SIG-M5 (cell line): ENCODE measurements around the gene DLG2.
"Not testable (repeated sequence)": the region's sequence is repeated elsewhere in the genome, so short reads cannot be mapped to it uniquely, and the experiment has no call there.

Experiments used
- DNase-seq: peaks from one replicate; lab custom pipeline; 2025; lab: John Stamatoyannopoulos, UW

The DLG2 gene

DNA sequence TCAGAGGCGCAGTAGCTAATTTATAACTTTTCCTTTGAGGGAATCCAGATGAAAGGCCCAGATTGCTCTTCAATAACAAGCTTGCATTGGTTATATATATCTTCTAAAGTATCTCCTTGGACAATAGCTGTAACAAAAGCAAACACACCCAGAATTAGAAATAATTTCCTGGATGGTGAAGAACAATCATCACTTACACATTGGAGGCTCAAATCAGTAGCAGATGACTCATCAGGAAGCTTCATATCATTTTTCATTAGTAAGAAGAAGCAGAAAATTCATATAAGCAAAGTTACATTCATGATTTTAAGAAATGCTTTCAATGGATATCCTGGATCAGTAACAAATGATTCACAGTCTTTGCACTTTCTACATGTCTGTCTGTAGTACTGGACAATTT lies 2167.3 kb downstream of the DLG2 start:
- no peak for DNase-seq

DNA sequence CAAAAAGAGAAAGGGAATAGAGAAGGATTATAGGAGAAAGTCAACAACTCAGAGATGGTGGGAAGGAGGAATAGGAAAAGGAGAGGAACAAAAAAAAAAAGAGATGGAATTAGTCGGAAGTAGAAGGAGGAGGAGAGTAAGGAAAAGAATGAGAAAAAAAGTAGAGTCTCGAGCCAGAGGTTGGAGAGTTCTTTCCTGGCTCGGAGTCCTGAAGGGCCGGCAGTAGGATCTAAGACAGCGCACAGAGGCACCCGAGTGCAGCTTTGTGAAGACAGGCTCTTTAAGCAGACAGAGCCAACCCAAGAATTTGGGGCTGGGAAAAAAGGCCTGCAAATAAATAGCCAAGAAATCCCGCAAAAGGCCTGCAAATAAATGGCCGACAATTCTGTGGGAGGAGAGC lies 2170.6 kb downstream of the DLG2 start:
- DNase-seq: no peak

DNA sequence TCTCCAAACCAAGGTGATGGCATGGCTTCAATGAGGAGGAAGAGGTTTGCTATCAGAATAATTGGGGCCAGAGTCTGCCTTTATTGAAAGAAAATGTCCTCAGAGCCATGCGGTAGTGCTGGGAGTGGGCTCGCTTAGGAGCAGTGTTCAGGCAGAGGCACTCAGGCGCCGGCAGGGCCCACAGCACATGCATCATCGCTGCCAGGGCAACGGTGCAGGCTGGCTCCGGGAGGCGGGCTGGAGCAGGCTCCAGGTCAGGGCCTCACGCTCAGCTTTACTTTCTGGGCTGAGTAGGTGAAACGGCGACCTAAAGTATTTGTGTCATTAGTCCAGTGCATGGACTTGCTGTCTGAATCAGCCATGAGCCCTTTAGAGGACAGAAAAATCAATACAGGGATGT lies 2171.1 kb downstream of the DLG2 start:
- no peak for DNase-seq

DNA sequence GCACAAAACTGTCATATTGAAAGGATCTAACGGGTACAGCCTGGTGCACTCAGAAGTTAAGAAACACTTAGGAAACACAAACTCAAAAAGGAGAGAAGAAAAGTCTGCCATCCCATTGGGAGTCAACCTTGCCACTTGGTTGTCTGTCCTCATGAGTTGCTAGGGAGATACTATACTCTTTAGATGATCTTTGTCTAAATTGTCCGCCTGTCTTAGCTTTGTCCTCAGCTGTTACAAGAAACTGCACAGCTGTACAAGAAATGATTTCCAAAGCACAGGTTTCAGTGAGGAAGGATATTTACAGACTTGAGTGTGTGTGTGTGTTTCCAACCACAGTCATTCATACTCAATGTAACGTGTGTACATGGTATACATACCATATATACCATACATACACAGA lies 2171.8 kb downstream of the DLG2 start:
- DNase-seq: no peak

DNA sequence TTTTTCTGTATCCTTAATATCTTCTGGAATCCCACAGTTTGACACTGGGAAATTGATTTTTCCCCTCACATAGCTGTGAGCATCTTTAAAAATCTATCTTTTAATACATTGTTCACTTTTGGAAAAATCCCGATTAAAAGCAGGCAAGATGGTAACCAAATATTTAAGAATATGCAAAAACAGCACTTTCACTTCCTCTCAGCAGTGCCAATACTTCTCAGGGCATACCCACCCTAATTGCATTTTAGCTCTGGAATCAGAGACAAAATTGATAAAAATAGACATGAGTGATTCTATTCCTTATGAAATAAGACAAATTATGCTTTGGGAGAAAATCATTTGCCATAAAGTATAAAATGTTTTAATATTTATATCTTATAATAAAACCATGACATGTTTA lies 2172.5 kb downstream of the DLG2 start:
- no peak for DNase-seq

DNA sequence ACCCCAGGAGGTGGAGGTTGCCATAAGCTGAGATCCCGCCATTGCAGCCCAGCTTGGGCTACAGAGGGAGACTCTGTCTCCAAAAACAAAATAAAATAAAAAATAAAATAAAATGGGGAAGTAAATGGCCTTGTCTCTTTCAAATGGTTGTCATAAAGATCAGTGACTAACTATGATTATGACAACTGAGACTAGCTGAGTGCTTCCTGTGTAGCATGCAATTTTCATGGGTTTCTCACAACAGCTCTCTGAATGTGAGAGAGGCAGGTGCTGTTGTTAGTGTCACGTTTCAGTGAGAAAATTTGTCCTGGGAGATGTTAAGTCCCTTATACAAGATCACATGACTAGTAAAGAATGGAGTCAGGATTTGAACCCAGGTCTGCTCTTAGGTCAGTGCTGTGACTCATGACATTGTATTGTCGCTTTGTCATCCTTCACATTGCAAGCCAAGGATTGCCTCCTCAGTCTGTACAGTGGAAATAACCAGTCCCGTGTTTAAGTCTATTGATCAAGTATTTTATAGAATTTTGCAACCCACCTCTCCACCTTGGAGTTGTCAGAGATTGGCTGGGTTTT lies 2177.7 kb downstream of the DLG2 start:
- no peak for DNase-seq

DNA sequence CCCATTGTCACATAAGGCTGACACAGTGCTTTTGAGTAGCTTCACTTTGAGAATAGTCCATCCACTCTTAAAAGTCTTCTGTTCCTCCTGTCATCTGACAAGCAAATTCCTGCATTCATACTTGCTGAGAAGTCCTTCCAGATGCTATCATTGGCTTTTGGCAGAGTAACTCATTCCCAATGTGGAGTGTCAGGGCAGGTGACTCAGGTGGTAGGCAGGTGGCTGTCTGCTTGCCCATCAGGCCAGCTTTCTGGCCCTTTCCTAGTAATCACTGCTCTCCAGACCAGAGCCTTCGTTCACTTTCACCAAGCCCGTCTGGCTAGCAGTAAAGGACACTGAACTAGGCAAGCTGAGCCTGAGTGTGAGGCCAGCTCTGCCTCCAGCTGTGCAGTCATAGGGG lies 2178.5 kb downstream of the DLG2 start:
- no peak for DNase-seq

DNA sequence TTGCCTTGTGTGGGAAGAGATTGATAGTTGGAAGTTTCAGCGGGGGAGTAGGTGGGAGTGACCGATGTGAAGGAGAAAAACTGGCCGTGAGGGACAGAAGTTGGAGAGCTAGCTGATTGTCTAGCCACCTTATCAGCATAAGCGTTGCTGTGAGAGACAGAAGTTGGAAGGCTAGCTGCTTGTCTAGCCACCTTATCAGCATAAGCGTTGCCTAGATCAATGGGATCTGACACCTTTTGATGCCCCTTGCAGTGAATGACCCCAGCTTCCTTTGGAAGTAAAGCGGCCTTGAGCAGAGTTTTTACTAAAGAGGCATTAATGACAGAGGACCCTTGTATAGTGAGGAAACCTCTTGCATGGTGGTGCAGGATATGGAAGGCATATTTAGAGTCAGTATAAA lies 2183.3 kb downstream of the DLG2 start:
- not testable (repeated sequence) for DNase-seq

DNA sequence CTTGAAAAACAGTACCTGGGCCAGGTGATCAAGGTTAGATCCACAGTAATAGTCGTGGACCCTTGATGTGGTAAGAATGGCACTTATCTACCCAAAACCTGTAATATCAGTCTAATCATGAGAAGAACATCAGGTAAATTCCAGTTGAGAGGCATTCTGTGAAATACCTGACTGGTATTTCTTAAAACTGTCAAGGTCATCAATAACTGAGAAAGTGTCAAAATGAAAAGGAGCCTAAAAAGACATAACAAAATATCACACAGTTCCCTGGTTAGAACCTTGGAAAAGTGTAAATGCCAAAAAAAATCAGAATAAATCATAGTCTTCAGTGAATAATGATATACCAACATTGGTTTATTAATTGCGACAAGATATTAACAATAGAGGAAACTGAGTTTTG lies 2185.5 kb downstream of the DLG2 start:
- no peak for DNase-seq

DNA sequence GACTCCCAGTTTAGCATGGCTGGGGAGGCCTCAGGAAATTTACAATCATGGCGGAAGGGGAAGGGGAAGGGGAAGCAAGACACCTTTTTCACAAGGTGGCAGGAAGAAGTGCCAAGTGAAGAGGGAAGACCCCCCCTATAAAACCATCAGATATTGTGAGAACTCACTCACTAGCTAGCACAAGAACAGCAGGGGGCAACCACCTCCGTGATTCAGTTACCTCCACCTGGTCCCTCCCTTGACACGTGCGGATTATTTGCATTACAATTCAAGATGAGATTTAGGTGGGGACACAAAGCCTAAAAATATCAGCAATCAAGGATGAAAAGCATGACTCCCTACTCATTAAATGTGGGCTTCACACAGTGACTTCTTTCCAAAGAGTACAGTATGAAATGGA lies 2186.0 kb downstream of the DLG2 start:
- no peak for DNase-seq

DNA sequence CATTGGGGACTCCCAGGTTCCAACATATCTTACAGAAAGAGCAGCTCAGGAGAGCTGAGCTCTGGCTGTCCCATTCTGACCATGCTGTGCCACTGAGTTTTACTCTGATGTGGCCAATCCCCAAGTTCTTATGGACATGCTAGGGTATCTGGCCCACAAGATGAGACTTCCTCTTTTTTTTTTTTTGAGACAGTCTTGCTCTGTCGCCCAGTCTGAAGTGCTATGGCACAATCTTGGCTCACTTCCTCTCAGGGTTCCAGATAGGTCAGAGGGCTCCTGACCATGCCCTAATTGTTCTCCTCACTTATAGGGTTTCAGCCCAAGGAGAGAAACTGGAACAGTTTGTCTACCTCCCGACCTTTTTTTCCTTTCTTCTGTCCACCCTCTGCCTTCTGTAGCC lies 2188.7 kb downstream of the DLG2 start:
- no peak for DNase-seq

DNA sequence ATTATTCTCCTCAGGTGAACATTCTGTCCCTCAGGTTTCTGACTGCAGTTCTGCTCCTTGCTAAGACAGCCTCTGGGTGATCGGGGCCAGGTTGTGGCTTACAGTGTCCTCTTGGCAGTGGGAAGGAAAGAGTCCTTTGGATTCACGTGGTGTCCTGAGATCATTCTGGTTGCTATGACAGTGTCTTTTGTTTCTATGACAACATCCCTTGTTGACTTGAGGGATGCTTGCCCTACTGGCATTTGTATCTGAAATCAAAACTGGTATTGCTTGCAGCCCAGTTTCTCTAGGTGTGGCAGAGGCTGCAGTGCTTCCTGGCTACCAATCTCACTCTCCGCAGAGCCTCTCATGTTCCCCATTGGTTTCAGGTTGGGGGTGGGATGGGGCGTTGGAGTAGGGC lies 2189.2 kb downstream of the DLG2 start:
- no peak for DNase-seq

DNA sequence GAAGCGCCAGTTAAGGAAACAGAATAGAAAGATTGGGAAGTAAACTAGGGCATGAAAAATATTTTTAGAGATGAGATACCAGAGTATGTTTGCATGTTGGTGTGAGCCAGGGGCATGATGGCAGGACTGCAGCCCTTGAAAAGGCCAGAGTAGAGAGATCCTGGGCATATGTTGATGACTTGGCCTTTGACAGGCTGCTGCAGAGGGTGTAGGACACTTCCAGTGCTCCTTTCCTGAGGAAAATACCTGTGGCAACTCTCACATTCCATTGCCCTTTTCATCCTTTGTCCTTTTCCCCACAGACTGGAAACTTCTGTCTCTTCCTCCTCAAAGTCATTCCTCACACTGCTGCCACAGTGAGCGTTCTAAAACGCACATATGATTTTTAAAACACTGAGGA lies 2190.3 kb downstream of the DLG2 start:
- DNase-seq: no peak

DNA sequence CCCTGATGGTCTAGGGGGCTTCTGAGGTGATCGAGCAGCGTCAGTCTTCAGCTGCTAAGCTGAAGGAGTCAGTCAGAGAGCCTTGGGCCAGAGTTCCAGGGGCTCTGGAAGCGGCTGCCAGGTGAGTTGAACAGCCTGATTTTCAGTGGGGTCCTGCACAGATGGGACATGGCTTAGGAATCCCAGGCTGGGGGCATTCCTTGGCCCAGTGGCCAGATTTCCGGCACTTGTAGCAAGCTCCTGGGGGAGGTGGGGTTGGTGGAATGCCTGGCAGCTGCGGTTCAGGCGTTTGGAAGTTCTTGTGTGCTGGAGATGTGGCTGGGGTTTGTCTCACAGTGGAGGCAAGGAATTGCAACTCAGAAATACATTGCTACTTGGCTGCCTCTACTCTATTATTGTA lies 2192.3 kb downstream of the DLG2 start:
- DNase-seq: not testable (repeated sequence)

DNA sequence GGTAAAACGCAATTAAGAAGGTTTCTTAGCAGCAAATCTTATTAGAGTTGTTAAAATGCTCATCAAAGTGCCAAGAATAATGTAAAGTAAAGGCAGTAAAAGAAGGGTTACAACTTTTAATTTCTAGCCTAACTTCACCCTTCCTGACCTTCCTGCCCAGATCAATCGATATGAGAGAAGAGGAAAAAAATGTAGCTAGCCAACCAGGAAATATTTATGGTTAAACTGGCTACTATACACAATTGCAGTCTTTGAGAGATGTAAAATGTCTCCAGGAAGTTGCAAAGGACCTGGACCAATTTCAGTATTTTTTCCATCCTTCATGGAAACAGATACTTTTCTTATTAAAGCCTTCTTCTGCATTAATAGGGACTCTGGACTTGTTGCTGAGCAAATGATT lies 2199.2 kb downstream of the DLG2 start:
- DNase-seq: no peak

DNA sequence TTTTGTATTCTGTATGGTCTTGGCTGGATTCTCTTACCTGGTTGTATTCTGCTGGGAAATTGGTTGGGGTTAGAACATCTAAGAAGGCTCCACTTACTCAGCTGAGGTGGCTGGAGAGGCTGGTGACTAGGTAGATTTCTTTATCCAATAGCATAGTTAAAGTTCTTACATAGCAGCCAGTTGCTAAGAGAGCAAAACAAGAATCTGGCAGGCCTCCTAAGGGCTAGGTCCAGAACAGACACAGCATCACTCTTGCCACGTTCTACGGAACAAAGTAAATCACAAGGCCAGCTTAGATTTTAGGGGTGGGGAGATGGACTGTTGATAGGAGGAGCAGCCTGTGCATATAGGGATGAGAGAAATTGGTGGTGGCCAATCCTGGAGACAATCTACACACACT lies 2199.6 kb downstream of the DLG2 start:
- no peak for DNase-seq

DNA sequence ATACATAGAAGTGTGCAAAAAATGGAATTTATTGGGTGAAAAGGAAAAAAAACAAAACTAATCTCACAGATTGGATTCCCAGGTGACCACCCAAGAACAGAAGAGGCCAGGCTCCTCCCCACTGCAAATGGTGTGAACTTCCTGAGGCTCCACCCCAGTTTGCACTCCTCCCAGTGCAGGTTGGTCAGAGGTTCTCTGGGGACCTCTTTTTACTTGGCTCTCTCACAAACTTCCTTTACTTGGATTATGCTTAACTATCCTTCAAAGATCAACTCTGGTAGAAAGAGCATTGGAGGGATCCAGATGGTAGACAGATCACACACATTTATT lies 2202.0 kb downstream of the DLG2 start:
- no peak for DNase-seq

DNA sequence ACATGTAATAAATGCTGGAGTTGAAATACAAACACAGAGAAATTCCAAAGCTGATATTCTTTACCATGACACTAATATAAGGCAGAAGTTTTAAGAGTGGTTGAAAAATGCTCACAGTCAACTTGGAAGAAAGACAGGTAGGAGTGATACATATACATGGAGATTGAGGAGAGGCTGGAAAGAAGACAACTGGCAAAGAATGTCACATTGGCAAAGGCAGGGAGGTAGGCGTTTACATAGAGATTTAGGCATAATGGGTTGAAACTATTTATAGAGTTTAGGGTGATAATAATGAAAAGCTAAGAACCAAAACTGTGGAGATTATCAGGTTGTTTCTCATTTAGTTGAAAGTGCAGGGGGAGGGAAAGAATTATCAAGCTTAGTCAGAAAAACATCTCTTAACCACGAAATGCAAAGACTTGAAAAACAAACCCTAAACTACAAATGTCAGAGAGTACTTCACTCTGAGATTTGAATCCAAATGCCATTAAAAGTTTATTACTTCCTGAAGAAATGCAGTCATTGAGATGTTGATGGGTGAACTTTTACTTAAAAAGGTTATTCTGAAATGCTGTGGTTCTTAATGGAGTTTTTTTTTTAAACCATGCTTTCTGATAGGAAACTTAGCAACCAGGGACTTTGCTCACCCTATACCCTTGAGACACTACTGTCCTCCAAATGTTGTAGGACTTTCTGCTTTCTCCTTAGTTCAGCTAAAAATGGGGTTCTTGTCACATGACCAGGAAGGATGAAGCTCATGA lies 2202.6 kb downstream of the DLG2 start:
- DNase-seq: no peak

DNA sequence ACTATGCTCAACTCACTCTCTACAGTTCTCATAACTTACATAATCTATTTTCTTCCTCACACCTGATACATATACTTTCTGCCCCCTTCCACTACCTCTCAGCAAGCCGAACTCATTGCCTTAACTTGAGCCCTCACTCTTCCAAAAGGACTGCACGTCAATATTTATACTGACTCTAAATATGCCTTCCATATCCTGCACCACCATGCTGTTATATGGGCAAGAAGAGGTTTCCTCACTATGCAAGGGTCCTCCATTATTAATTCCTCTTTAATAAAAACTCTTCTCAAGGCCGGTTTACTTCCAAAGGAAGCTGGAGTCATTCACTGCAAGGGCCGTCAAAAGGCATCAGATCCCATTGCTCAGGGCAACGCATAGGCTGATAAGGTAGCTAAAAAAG lies 2204.5 kb downstream of the DLG2 start:
- DNase-seq: not testable (repeated sequence)

DNA sequence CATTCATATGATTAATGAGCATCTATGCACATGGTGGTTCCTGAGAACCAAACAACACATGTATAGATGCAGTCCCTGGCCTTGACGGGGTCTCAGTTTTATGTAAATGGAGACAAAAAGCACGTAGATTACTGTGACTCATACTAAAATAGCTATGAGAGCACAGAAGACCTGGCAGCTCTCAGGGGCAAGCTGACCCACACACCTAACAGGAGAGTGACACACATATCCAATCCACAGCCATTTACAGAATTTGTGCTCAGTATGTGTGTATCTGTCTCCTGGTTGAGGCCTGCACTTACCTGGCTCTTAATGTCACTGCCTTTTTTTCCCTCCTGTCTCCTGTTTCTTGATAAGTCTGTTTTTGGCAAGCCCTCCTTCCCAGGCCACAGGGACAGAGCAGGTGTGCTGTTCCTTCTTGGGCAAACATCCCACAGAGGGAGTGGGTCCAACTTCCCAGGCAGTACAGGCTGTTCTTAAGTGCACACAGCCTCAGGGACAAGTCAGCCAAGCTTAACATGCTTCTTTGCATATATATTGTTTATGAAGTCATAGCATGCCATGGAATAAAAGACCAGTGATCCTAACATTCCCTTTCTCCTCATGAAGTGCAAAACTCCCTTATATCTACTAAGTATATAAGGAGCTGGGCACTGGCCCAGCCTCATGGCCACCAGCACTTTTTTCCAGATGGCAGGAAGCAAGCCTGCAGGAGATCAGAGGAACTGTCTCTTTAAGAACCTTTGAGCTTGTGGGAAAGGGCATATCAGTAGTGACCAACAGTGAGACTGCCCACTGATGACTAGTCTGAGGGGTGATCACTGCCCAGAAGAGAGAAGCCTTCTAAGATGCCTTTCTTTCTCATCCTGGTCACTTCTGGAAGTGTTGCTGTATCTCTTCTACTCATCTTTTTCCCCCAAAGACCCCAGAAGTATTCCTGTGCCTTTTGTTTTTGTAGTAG lies 2216.3 kb downstream of the DLG2 start:
- no peak for DNase-seq

DNA sequence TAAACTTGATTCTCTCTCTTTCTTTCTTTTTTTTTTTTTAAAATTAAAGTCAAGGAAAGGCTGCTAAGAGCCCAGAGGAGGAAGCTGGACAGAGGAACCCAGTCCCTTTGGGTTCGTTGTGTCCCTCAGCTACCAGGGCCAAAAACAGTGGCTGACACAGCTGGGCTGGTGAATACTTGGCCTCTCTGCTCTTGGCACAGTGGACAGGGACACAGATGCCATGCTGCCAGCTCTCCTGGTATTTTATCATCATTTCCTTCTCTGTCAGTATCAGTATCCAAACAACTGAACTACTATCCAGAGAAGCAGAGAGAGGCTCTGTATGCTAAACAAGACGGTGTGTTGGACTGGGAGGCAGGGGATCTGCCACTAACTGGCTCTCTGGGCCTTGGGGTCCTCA lies 2217.3 kb downstream of the DLG2 start:
- DNase-seq: no peak

DNA sequence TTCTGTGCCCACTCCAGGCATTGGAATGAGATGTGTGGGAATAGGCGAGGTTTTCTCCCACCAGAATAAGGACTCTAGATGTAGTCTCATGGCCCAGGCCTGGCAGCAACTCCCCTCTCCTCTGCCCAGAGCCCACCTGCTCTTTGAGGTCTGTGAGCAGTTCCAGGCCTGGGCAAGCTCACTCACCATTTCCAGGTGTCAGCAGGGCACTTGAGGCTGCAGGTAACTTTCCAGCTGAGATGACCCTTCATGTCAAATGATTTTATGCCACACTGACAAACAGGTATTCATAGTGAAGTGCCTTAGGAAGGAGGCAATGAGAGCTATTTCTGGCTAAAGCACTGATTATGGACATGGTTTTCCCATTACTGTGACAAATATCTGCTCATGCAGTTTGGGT lies 2217.7 kb downstream of the DLG2 start:
- DNase-seq: no peak

DNA sequence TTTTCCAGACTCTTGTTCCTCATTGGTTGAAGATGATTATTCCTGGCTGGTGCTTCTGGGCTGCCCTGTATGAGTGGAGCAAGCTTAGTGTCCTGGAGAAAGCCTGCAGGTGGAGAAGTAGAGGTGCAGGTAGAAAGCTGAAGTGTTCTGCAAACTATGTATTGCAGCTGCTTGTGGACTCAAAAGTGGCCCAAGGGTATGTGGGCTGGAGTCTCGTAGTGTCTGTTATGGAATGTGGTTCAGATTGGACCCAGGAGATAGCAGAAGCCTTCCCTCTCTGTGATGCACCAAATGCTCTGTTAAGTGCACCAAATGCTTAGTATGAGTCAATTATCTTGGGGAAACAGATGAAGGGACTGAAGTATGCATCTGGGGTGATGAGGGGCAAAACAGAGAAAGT lies 2218.2 kb downstream of the DLG2 start:
- no peak for DNase-seq
